ENCODE results near the gene MACROD2. TPM values are rescaled to one million over a fixed set of nuclear protein-coding genes. Genes with fewer than 3 reads are reported as not detected.

The MACROD2 gene
- total RNA-seq, 4 donors from 2014 or later = 10.0 to 24.0 (median 17.0) TPM

GRCh38 chr20:15900443-15900842 lies 1905.1 kb downstream of the MACROD2 start:
- intact Hi-C loops (cut with DNase I; ENCODE audit: low total_unique reads) = no loop called here

DNA sequence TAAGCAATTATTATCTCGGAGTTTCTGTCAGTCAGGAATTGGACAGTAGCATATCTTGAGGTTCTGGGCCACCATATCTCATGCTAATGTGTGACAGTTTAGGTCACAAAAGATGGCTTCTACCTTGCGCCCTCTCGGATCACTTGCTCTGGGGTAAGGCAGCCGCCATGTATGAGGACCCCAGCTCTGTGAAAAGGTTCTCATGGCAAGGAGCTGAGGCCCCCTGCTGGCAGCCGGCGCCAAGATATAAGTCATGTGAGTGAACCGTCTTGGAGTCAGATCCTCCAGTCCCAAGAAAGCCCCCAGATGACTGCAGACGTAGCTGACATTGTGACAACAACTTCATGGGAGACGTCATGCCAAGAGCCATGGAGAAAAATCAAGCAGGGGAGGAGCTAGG lies 1907.2 kb downstream of the MACROD2 start:
- TF ChIP-seq CTCF (IDR thresholded peaks at IDR 0.05) = no peak
- TF ChIP-seq POLR2A (IDR thresholded peaks at IDR 0.05) = no peak
- DNase-seq (ENCODE audit: low spot score in 2 of 2) = no peak
- WGBS, 2 donors = 89 to 94% methylated on average over 9 of the region's 9 CpGs
- intact Hi-C loops (cut with DNase I; ENCODE audit: low total_unique reads) = no loop called here
- H3K4me3 ChIP-seq (ENCODE audit: low read depth, poor library complexity, severe bottlenecking) = no peak overlapping the region

More at GRCh38 chr20:15900443-15900842, 1905.1 kb downstream of the MACROD2 start:
- 67 to 68% methylated on average over 1 of the region's 1 CpG for WGBS, 2 donors
- no peak overlapping the region for H3K4me3 ChIP-seq (ENCODE audit: low read depth, poor library complexity, severe bottlenecking)
- no peak for DNase-seq (ENCODE audit: low spot score in 2 of 2)
- TF ChIP-seq CTCF (IDR thresholded peaks at IDR 0.05) (no peak), POLR2A (IDR thresholded peaks at IDR 0.05) (no peak)

GRCh38 chr20:15905661-15906060 lies 1910.3 kb downstream of the MACROD2 start:
- H3K4me3 ChIP-seq (ENCODE audit: low read depth, poor library complexity, severe bottlenecking) = no peak overlapping the region
- intact Hi-C loops (cut with DNase I; ENCODE audit: low total_unique reads) = no loop called here
- TF ChIP-seq CTCF (IDR thresholded peaks at IDR 0.05) (no peak), POLR2A (IDR thresholded peaks at IDR 0.05) (no peak)
- no peak for DNase-seq (ENCODE audit: low spot score in 2 of 2)
- WGBS, 2 donors = 76 to 85% methylated on average over 3 of the region's 3 CpGs

DNA sequence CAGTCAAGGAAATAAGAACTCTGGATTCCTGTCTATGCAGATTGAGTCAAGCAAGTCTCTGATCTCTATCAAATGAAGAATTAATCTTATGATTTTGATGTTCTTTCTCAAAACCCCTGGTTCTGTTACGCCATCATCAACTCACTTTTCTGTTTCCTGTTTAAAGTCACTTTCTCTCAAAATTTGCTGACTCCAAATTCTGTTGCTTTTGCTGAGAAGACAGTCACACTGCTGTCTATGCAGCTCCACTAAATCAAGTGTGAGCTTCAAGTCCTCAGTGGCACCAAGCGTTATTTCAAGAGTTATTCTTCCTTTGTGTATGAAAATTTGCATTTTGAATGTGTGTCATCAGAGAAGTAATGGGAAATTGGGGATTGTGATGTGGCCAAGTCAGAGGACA lies 1914.7 kb downstream of the MACROD2 start:
- no peak overlapping the region for H3K4me3 ChIP-seq (ENCODE audit: low read depth, poor library complexity, severe bottlenecking)
- intact Hi-C loops (cut with DNase I; ENCODE audit: low total_unique reads) = no loop called here
- no peak for TF ChIP-seq CTCF (IDR thresholded peaks at IDR 0.05)
- TF ChIP-seq POLR2A (IDR thresholded peaks at IDR 0.05) = no peak
- no peak for DNase-seq (ENCODE audit: low spot score in 2 of 2)
- 90 to 94% methylated on average over 2 of the region's 2 CpGs for WGBS, 2 donors

- no peak for DNase-seq (ENCODE audit: low spot score in 2 of 2)
- 60 to 65% methylated on average over 7 of the region's 7 CpGs for WGBS, 2 donors
Observed at GRCh38 chr20:15911581-15911980, 1916.3 kb downstream of the MACROD2 start.

More at GRCh38 chr20:15911581-15911980, 1916.3 kb downstream of the MACROD2 start:
- H3K4me3 ChIP-seq (ENCODE audit: low read depth, poor library complexity, severe bottlenecking) = no peak overlapping the region
- intact Hi-C loops (cut with DNase I; ENCODE audit: low total_unique reads) = no loop called here
- TF ChIP-seq CTCF (IDR thresholded peaks at IDR 0.05) (no peak), POLR2A (IDR thresholded peaks at IDR 0.05) (no peak)
